HG03135 (cell line): ENCODE measurements around the gene BAX.

ENCODE experiments used
- ATAC-seq: cut with Tn5 transposase; IDR thresholded peaks from one replicate; pipeline ENCODE4 v1.9.1; 2021; ENCODE audit warnings: mild to moderate bottlenecking, moderate library complexity; ENCODE audit not compliant: unreplicated experiment

The BAX gene

DNA sequence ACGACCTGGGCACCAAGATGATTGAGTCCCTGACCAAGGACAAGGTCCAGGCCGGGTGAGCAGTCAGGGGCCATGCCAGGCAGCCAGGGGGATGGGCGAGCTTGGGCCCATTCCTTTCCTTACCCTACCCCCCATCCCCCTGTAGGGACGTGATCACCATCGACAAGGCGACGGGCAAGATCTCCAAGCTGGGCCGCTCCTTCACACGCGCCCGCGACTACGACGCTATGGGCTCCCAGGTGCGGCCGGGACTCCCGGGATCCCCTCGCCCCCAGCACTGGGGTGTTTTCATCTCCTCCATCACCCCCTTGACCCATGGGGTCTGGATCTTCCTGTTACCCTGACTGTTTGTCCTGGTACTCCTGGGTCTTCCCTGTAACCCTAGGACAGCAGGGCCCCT lies 55.2 kb downstream of the BAX start:
- no peak for ATAC-seq

DNA sequence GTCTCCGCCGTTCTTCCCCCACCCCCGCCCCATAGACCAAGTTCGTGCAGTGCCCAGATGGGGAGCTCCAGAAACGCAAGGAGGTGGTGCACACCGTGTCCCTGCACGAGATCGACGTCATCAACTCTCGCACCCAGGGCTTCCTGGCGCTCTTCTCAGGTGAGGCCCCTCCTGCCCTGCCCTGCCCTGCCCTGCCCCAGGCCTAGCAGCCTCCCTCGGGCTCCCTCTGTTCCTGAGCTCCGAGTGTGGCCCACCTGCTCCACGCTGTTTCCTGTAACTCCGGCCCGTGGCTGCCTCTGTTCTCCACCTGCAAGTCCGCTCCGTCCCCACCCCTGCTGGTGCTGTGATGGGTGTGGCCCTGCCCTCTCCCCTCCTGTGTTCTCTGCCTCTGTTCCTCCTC lies 55.8 kb downstream of the BAX start:
- no peak for ATAC-seq

DNA sequence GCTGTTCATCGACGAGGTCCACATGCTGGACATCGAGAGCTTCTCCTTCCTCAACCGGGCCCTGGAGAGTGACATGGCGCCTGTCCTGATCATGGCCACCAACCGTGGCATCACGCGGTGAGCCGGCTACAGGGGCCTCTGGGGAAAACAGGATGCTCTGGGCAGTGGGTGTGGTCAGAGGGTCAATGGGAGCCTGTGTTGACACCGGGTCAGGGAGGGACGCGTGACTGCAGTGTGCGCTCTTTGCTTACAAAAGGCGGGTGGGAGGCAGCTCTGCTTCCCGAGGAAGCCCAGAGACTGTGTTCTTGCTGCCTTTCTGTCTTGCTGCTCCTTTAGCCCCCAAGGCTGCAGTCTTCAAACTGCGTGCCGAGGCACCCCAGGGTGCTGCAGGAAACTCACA lies 56.5 kb downstream of the BAX start:
- ATAC-seq: no peak
